Transverse colon (tissue), 4 donors: ENCODE data around the gene MRPL42. TPM values are rescaled to one million over a fixed set of nuclear protein-coding genes. Genes with fewer than 3 reads are reported as not detected.

Source experiments
- DNase-seq: peaks from one replicate; pipeline ENCODE4 v3.0.0-alpha.2; 2019
- H3K27ac ChIP-seq, 4 donors: fragments of 200-600 bp; sonication (generic); 2 replicates each; pipeline ENCODE4 v1.5.1; 2016 to 2018; ENCODE audit warnings: inconsistent platforms in 4 of 4
- H3K27me3 ChIP-seq: fragments of 200-600 bp; sonication (generic); 2 replicates; pipeline ENCODE4 v1.5.1; 2017; ENCODE audit warnings: inconsistent platforms
- H3K36me3 ChIP-seq, 4 donors: fragments of 200-600 bp; sonication (generic); 2 replicates each; pipeline ENCODE4 v1.5.1; 2017 to 2019; ENCODE audit warnings: inconsistent platforms in 4 of 4
- H3K4me1 ChIP-seq, 4 donors: fragments of 200-600 bp; sonication (generic); 2 replicates each; pipeline ENCODE4 v1.5.1; 2017 to 2020; ENCODE audit warnings: inconsistent platforms in 4 of 4
- H3K4me3 ChIP-seq, 4 donors: fragments of 200-600 bp; sonication (generic); 1 replicate in 1 of 4; 2 replicates in 3 of 4; pipeline versions ENCODE4 v1.5.1 to v1.6.1; 2017 to 2019; ENCODE audit warnings: inconsistent platforms in 4 of 4
- H3K9me3 ChIP-seq, 2 donors: fragments of 200-600 bp; sonication (generic); 2 replicates each; pipeline ENCODE4 v1.5.1; 2017 to 2019; ENCODE audit warnings: inconsistent platforms in 2 of 2
- EP300 ChIP-seq: sonication (generic); formaldehyde crosslinking; IDR thresholded peaks from one replicate; pipeline ENCODE4 v1.6.1; 2017; ENCODE audit warnings: antibody characterized with exemption, low read depth
- POLR2A ChIP-seq: fragments of 450-650 bp; IDR thresholded peaks from one replicate; pipeline ENCODE4 v1.6.1; 2016; ENCODE audit warnings: antibody characterized with exemption, mild to moderate bottlenecking, moderate library complexity
- POLR2AphosphoS5 ChIP-seq, 3 donors: sonication (generic); formaldehyde crosslinking; IDR thresholded peaks; one replicate each; pipeline ENCODE4 v1.6.1; 2016; ENCODE audit warnings: antibody characterized with exemption in 3 of 3
- WGBS, 2 donors: methylation state at CpG; one replicate each; pipeline ENCODE4 v1.1.5; 2018; ENCODE audit warnings: low coverage in 1 of 2; 5-methylcytosine and 5-hydroxymethylcytosine counted together
- in situ Hi-C, 4 donors: fragments of 200-750 bp; cut with MboI; loops; one replicate each; pipeline versions ENCODE4 v1.15.0 to v1.15.1; 2017; ENCODE audit warnings: low sequenced_read_pairs in 3 of 4, low pct_ligation_motif_present in 1 of 4, low pct_unique_long_range_greater_than_20kb in 1 of 4
- intact Hi-C: fragments of 100-400 bp; cut with DNase I; formaldehyde crosslinking; loops from one replicate; pipeline ENCODE4 v1.15.1; 2023; ENCODE audit warnings: low total_unique reads
- total RNA-seq, 4 donors: library from RNA; depleted of rRNA; stranded (reverse); fragments of >200 nt; gene quantifications; one replicate each; pipeline ENCODE4 v1.1.0, GENCODE V29; 2016
- TF ChIP-seq, protein P1 (sequence below), 5 experiments: fragments of 200-600 bp in 3 of 5; fragments of 450-650 bp in 2 of 5; sonication (generic) in 3 of 5; IDR thresholded peaks; 1 replicate in 2 of 5; 2 replicates in 3 of 5; pipeline ENCODE4 v1.5.1; 2016 to 2017; ENCODE audit warnings: antibody characterized with exemption in 5 of 5, inconsistent platforms in 3 of 5, mild to moderate bottlenecking in 2 of 5, moderate library complexity in 1 of 5

MRPL42 gene
- total RNA-seq, 4 donors from 2014 or later: 10.5 to 45.1 (median 27.2) TPM

DNA sequence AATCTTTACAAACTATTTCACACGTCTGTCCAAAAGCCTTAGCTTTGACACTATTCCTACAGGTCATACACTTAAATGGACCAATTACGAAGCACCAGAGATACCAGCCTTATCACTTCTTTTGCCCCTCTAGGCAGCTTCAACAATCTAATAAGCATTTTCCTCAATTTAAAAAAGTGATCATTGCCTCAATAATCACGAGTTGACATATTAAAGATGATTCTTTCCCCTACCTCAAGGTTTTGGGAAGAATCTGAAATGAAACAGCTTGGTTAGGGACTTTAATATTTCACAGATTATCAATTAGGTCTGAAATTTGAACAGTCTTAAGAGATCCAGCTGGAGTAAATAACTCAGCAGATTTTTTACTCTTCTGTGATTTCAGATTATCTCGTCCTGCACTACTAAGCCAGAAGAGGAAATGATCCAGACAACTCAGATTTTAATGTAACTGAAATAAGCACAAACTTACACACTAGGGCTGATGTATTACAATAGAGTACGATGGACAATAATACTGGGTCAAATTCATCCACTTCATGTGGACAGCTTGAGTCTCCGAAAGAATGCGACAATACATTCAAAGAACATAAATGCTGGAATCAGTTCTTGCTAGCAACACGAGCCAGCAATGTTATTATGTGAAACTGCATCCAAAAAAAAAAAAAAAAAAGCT is 41.4 kb upstream of the MRPL42 start:
- TF ChIP-seq POLR2AphosphoS5 (IDR thresholded peaks at IDR 0.05) (no peak), EP300 (no peak), POLR2A (no peak)
- TF ChIP-seq, protein P1, sequence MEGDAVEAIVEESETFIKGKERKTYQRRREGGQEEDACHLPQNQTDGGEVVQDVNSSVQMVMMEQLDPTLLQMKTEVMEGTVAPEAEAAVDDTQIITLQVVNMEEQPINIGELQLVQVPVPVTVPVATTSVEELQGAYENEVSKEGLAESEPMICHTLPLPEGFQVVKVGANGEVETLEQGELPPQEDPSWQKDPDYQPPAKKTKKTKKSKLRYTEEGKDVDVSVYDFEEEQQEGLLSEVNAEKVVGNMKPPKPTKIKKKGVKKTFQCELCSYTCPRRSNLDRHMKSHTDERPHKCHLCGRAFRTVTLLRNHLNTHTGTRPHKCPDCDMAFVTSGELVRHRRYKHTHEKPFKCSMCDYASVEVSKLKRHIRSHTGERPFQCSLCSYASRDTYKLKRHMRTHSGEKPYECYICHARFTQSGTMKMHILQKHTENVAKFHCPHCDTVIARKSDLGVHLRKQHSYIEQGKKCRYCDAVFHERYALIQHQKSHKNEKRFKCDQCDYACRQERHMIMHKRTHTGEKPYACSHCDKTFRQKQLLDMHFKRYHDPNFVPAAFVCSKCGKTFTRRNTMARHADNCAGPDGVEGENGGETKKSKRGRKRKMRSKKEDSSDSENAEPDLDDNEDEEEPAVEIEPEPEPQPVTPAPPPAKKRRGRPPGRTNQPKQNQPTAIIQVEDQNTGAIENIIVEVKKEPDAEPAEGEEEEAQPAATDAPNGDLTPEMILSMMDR (IDR thresholded peaks at IDR 0.05): no peak
- H3K4me3 ChIP-seq: no peak overlapping the region
- WGBS, 2 donors: 61 to 74% methylated on average over 8 of the region's 8 CpGs
- peak overlapping the region in 1 of 4 donors; percentile 8 for H3K27ac ChIP-seq
- no peak for DNase-seq
- H3K36me3 ChIP-seq: no peaks in the 10 kb centered on the region
- H3K9me3 ChIP-seq: no peaks in the 10 kb centered on the region
- intact Hi-C loops (no loop called here), in situ Hi-C loops (no loop called here)
- no peaks in the 10 kb centered on the region for H3K27me3 ChIP-seq
- peaks cover 28 to 81% (median 33%) of the 10 kb centered on the region in 4 donors for H3K4me1 ChIP-seq

DNA sequence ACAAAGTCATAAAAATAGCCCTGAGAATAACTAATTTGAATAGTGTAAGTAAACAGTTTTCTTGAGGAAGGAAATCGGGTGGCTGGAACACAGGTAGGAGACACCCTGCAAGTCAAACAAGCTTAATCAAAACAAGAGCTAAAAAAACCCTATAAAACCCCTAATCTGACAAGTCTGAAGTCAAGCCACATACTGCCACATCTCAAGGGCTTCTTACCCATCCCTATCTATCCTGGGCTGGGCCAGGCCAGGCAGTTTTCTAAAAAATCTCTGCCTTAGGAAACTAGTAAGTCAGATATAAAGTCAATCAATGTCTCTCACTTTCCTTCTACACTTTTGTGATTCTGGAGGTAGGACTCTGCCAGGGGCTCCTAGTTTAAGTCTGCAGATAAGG is 40.9 kb upstream of the MRPL42 start:
- peaks cover 28 to 84% (median 33%) of the 10 kb centered on the region in 4 donors for H3K4me1 ChIP-seq
- no peak for DNase-seq
- TF ChIP-seq, protein P1 (IDR thresholded peaks at IDR 0.05): no peak
- no peak for TF ChIP-seq POLR2AphosphoS5 (IDR thresholded peaks at IDR 0.05)
- no peak for TF ChIP-seq POLR2A
- TF ChIP-seq EP300: no peak
- H3K27ac ChIP-seq: peak overlapping the region in 2 of 4 donors; percentile 8 to 13
- 10 to 17% methylated on average over 1 of the region's 1 CpG for WGBS, 2 donors
- H3K36me3 ChIP-seq: no peaks in the 10 kb centered on the region
- in situ Hi-C loops: no loop called here
- no peak overlapping the region for H3K4me3 ChIP-seq
- H3K9me3 ChIP-seq: no peaks in the 10 kb centered on the region
- intact Hi-C loops: no loop called here
- H3K27me3 ChIP-seq: no peaks in the 10 kb centered on the region

DNA sequence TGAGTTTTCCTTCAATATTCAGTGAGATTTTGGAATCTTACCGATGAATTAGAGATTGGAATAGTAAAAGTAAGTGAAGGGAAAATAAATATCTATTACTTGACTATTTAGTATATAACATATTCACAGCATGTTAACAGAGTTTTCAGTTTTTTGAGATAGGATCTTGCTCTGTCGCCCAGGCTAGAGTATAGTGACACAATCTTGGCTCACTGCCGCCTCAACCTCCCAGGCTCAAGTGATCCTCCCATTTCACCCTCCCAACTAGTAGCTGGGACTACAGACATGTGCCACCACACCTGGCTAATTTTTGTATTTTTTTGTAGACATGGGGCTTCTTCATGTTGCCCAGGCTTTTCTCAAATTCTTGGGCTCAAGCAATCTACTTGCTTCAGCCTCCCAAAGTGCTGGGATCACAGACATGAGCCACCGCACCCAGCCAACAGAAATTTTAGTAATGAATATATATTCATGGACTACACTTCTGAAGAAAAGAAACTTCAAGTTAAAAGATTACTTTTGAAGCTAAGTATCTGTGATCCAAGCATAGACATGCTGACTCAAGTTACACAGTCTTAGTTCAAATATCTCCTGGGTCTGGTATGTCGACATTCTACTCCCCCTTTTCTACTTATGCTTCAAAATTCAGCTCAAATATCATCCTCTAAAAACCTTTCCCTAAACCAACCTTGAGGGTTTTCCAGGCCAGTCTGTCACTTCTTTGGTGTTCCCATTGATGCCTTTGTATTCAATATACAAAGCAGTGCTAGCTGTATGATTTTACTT is 39.3 kb upstream of the MRPL42 start:
- Histone ChIP-seq H3K9me3 (no peaks in the 10 kb centered on the region), H3K4me3 (no peak overlapping the region), H3K27ac (no peak overlapping the region), H3K4me1 (peaks cover 25 to 88% (median 37%) of the 10 kb centered on the region in 4 donors), H3K27me3 (no peaks in the 10 kb centered on the region), H3K36me3 (no peaks in the 10 kb centered on the region)
- in situ Hi-C loops (no loop called here), intact Hi-C loops (no loop called here)
- DNase-seq: no peak
- WGBS, 2 donors: 83 to 84% methylated on average over 5 of the region's 5 CpGs
- TF ChIP-seq, protein P1 (IDR thresholded peaks at IDR 0.05): no peak
- TF ChIP-seq POLR2A (no peak), EP300 (no peak), POLR2AphosphoS5 (IDR thresholded peaks at IDR 0.05) (no peak)

DNA sequence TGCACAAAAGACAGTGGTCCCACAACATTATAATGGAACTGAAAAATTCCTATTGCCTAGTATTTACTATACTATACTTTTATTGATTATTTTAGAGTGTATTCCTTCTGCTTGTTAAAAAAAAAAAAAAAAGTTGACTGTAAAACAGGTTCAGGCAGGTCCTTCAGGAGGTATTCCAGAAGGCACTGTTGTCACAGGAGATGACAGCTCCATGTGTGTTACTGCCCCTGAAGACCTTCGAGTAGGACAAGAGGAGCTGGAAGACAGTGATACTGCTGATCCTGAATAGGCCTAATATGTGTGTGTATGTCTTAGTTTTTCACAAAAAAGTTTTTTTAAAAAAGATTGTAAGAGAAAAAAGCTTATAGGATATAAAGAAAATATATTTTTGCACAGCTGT is 37.9 kb upstream of the MRPL42 start:
- no peak overlapping the region for H3K27ac ChIP-seq
- H3K27me3 ChIP-seq: no peaks in the 10 kb centered on the region
- no peak overlapping the region for H3K4me3 ChIP-seq
- TF ChIP-seq POLR2AphosphoS5 (IDR thresholded peaks at IDR 0.05): no peak
- no peak for TF ChIP-seq POLR2A
- TF ChIP-seq, protein P1 (IDR thresholded peaks at IDR 0.05): no peak
- TF ChIP-seq EP300: no peak
- no peaks in the 10 kb centered on the region for H3K9me3 ChIP-seq
- H3K4me1 ChIP-seq: peaks cover 22 to 88% (median 32%) of the 10 kb centered on the region in 4 donors
- WGBS, 2 donors: 61 to 75% methylated on average over 1 of the region's 1 CpG
- no peak for DNase-seq
- intact Hi-C loops (no loop called here), in situ Hi-C loops (no loop called here)
- H3K36me3 ChIP-seq: no peaks in the 10 kb centered on the region
